ENCODE results near the gene IMPDH1.

DNA sequence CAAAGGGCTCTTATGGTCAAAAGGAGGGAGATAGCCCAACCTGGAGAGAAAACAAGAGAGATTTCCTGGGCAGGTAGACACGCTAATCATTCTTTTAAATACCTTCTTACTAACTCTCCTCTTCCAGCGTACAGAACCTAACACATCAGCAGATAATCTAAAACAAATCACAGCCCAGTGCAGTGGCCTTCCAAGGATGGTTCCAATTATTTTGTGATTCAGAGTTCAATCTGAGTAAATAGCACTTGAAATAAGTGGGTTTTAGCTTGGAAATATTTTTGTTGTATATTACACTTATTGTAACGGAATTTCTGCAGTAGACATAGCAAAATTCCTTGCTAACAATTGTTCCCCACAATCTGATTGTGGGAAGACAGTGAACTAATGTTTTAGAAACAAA is 7.3 kb upstream of the IMPDH1 start:
- TF ChIP-seq, protein P1, sequence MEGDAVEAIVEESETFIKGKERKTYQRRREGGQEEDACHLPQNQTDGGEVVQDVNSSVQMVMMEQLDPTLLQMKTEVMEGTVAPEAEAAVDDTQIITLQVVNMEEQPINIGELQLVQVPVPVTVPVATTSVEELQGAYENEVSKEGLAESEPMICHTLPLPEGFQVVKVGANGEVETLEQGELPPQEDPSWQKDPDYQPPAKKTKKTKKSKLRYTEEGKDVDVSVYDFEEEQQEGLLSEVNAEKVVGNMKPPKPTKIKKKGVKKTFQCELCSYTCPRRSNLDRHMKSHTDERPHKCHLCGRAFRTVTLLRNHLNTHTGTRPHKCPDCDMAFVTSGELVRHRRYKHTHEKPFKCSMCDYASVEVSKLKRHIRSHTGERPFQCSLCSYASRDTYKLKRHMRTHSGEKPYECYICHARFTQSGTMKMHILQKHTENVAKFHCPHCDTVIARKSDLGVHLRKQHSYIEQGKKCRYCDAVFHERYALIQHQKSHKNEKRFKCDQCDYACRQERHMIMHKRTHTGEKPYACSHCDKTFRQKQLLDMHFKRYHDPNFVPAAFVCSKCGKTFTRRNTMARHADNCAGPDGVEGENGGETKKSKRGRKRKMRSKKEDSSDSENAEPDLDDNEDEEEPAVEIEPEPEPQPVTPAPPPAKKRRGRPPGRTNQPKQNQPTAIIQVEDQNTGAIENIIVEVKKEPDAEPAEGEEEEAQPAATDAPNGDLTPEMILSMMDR (IDR thresholded peaks at IDR 0.05): no peak
- TF ChIP-seq POLR2A (IDR thresholded peaks at IDR 0.05): no peak
